ENCODE results near the gene RPS6KA4.

RPS6KA4 gene

GRCh38 chr11:64327375-64327774 is 31.6 kb upstream of the RPS6KA4 start:
- DNase-seq (ENCODE audit: low spot score), result no peak

- DNase-seq (ENCODE audit: low spot score), result no peak
Observed at GRCh38 chr11:64327993-64328392, 31.0 kb upstream of the RPS6KA4 start.

- DNase-seq (ENCODE audit: low spot score), result no peak
Observed at GRCh38 chr11:64330888-64331287, 28.1 kb upstream of the RPS6KA4 start.

GRCh38 chr11:64331569-64332371 is 27.2 kb upstream of the RPS6KA4 start:
- DNase-seq (ENCODE audit: low spot score), result peak; percentile 95

- DNase-seq (ENCODE audit: low spot score), result no peak
Observed at GRCh38 chr11:64333556-64333955, 25.4 kb upstream of the RPS6KA4 start.

- peak; percentile 98 for DNase-seq (ENCODE audit: low spot score)
Observed at GRCh38 chr11:64334764-64335735, 23.9 kb upstream of the RPS6KA4 start.

GRCh38 chr11:64337538-64338249 is 21.3 kb upstream of the RPS6KA4 start:
- no peak for DNase-seq (ENCODE audit: low spot score)

- no peak for DNase-seq (ENCODE audit: low spot score)
Observed at GRCh38 chr11:64338716-64339115, 20.2 kb upstream of the RPS6KA4 start.

- DNase-seq (ENCODE audit: low spot score), result no peak
Observed at GRCh38 chr11:64339286-64339685, 19.7 kb upstream of the RPS6KA4 start.

- DNase-seq (ENCODE audit: low spot score), result no peak
Observed at GRCh38 chr11:64339754-64340408, 19.1 kb upstream of the RPS6KA4 start, which contains the start of gene CCDC88B. CCDC88B (plus strand) TSS chr11:64340204; CDS start chr11:64340267, 63 bp downstream.

GRCh38 chr11:64340671-64341335 is 18.2 kb upstream of the RPS6KA4 start:
- DNase-seq (ENCODE audit: low spot score), result no peak

- no peak for DNase-seq (ENCODE audit: low spot score)
Observed at GRCh38 chr11:64341429-64341828, 17.5 kb upstream of the RPS6KA4 start.

- DNase-seq (ENCODE audit: low spot score), result peak; percentile 93
Observed at GRCh38 chr11:64341851-64342791, 16.8 kb upstream of the RPS6KA4 start.

- no peak for DNase-seq (ENCODE audit: low spot score)
Observed at GRCh38 chr11:64342869-64343745, 15.9 kb upstream of the RPS6KA4 start.

GRCh38 chr11:64343767-64344559 is 15.0 kb upstream of the RPS6KA4 start:
- DNase-seq (ENCODE audit: low spot score), result no peak

- DNase-seq (ENCODE audit: low spot score), result no peak
Observed at GRCh38 chr11:64344787-64345186, 14.2 kb upstream of the RPS6KA4 start.

GRCh38 chr11:64347193-64347867 is 11.6 kb upstream of the RPS6KA4 start:
- DNase-seq (ENCODE audit: low spot score), result no peak

All from RKO (cell line).